ENCODE measurements around the gene FARSB.

Gene FARSB

DNA sequence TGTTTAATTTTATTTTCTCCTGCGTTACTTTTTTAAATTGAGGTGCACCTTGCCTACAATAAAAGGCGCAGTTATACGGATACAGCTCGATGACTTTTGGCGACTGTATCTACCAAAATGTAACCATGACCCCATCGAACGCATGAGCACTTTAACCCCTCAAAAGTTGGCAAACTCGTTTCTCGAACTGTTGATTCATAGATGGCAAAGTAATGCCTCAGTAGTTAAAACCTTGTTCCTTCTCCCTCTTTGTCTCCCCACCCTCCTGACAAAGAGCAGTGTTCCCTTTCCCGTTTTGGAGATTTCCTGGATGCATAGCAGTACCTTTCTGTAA lies 16.1 kb upstream of the FARSB start:
- TF ChIP-seq YY1 (IDR thresholded peaks at IDR 0.05; ENCODE audit: low read depth) (no peak), ZBTB7A (IDR thresholded peaks at IDR 0.05; ENCODE audit: low read depth) (no peak), EP300 (IDR thresholded peaks at IDR 0.05; ENCODE audit: borderline replicate concordance) (no peak), TCF12 (IDR thresholded peaks at IDR 0.05; ENCODE audit: low read depth) (no peak), TEAD4 (IDR thresholded peaks at IDR 0.05) (no peak), EGR1 (IDR thresholded peaks at IDR 0.05) (no peak), CREB1 (IDR thresholded peaks at IDR 0.05; ENCODE audit: low read depth) (no peak), FOXM1 (IDR thresholded peaks at IDR 0.05; ENCODE audit: borderline replicate concordance, low read depth) (no peak), RAD21 (IDR thresholded peaks at IDR 0.05; ENCODE audit: low read depth) (no peak)
- TF ChIP-seq, protein P1, sequence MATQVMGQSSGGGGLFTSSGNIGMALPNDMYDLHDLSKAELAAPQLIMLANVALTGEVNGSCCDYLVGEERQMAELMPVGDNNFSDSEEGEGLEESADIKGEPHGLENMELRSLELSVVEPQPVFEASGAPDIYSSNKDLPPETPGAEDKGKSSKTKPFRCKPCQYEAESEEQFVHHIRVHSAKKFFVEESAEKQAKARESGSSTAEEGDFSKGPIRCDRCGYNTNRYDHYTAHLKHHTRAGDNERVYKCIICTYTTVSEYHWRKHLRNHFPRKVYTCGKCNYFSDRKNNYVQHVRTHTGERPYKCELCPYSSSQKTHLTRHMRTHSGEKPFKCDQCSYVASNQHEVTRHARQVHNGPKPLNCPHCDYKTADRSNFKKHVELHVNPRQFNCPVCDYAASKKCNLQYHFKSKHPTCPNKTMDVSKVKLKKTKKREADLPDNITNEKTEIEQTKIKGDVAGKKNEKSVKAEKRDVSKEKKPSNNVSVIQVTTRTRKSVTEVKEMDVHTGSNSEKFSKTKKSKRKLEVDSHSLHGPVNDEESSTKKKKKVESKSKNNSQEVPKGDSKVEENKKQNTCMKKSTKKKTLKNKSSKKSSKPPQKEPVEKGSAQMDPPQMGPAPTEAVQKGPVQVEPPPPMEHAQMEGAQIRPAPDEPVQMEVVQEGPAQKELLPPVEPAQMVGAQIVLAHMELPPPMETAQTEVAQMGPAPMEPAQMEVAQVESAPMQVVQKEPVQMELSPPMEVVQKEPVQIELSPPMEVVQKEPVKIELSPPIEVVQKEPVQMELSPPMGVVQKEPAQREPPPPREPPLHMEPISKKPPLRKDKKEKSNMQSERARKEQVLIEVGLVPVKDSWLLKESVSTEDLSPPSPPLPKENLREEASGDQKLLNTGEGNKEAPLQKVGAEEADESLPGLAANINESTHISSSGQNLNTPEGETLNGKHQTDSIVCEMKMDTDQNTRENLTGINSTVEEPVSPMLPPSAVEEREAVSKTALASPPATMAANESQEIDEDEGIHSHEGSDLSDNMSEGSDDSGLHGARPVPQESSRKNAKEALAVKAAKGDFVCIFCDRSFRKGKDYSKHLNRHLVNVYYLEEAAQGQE (IDR thresholded peaks at IDR 0.05; ENCODE audit: low read depth), result no peak
- TF ChIP-seq, protein P2, sequence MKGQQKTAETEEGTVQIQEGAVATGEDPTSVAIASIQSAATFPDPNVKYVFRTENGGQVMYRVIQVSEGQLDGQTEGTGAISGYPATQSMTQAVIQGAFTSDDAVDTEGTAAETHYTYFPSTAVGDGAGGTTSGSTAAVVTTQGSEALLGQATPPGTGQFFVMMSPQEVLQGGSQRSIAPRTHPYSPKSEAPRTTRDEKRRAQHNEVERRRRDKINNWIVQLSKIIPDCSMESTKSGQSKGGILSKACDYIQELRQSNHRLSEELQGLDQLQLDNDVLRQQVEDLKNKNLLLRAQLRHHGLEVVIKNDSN (IDR thresholded peaks at IDR 0.05), result no peak

DNA sequence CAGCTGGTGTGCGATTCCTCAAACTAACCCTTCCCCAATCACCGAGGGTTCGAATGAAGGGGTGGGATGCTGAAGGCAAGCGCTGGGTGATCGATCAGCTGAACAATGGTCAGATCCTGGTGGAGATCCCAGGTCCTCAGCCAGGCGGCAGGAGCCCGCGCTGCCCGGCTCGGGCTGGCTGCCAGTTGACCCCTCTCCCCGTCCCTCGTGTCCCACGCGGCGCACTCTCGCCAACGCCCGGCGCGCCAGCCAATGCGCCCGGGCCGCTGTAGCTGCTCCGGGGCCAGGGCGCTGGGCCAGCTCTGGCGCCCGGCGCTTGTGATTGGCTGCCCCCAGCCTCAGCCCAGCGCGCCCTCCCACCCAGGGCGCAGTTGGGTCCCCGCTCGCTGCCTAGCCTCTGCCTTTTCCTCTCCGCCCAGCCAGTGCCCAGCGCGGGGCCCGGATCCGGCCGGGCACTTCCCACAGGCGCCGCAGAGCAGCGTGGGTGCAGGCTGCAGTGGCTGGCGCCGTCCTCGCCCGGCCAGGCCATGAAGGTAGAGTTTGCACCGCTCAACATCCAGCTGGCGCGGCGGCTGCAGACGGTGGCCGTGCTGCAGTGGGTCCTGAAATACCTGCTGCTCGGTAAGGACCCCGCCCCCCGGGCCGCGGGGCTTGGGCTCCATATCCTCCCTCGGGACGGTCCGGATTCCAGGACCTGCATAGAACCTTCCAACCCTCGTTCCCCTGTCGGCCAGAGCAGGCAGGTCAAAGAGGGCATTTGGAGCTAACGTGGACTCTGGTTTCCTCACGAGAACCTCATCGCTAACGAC lies 15.6 kb upstream of the FARSB start, which contains the start of gene MOGAT1:
Gene MOGAT1 (plus strand): TSS at position 400 of the 809 bp plus-strand sequence. CDS start 128 bp downstream, at position 528.
- 0 out of 2 replicates have a peak, but pooled peaks have one; percentile 56 for TF ChIP-seq ZBTB7A (IDR thresholded peaks at IDR 0.05; ENCODE audit: low read depth)
- TF ChIP-seq, protein P2 (IDR thresholded peaks at IDR 0.05), result no peak
- TF ChIP-seq, protein P3, sequence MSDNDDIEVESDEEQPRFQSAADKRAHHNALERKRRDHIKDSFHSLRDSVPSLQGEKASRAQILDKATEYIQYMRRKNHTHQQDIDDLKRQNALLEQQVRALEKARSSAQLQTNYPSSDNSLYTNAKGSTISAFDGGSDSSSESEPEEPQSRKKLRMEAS (IDR thresholded peaks at IDR 0.05), result peak; percentile 89

DNA sequence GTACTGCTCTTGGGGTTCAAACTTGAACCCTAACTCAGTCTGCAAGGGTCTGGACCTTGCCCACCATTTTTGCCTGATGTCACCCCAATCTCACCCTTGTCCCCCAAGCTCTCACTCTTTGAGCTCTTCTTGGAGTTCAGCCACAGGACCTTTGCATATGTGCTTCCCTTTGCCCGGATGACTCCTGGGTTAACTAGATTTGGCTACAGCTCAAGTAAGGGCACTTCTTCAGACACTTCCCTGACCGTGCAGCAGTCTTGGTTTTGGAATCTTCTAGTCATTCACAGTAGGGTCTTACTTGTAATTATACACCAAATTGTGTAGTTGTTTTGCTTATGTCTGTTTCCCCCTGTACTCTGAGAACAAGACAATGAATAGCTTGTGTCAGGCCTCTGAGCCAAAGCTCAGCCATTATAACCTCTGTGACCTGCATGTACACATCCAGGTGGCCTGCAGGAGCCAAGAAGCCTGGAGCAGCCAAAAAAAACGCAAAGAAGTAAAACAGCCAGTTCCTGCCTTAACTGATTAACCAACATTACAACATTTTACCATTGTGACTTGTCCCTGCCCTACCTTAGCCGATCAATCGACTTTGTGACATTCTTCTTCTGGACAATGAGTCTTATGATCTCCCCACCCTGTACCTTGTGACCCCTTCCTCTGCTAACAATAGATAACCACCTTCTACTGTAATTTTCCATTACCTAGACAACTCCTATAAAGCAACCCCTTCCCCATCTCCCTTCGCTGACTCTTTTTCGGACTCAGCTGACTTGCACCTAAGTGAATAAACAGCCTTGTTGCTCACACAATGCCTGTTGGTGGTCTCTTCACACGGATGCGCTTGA lies 14.5 kb upstream of the FARSB start:
- TF ChIP-seq CEBPB (IDR thresholded peaks at IDR 0.05) (no peak), EP300 (IDR thresholded peaks at IDR 0.05; ENCODE audit: borderline replicate concordance) (no peak), EGR1 (IDR thresholded peaks at IDR 0.05) (no peak), NFIC (IDR thresholded peaks at IDR 0.05) (no peak), ZBTB7A (IDR thresholded peaks at IDR 0.05; ENCODE audit: low read depth) (no peak)
- TF ChIP-seq, protein P1 (IDR thresholded peaks at IDR 0.05; ENCODE audit: low read depth), result no peak

DNA sequence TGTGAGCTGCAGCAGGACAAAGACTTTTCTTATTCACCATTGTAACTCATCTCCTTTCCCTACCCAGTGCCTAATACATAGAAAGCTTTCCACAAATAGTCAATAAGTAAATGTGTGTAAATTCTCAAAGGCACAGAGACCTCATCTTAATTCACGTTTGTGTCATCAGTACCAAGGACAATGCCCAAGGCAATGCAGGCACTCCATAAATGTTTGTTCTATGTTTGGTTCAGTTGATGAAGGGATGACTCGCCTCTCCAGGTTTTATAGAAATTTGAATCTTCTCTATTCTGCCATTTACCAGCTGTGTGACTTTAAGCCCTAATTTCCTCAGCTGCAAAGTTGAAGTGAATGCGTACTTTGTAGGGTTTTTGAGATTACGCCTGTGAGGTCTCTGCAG lies 13.5 kb upstream of the FARSB start:
- TF ChIP-seq, protein P1 (IDR thresholded peaks at IDR 0.05; ENCODE audit: low read depth), result peak; percentile 58
- TF ChIP-seq, protein P3 (IDR thresholded peaks at IDR 0.05), result no peak

Data from Ishikawa (cell line).